ENCODE results near the gene AFG1L.

DNA sequence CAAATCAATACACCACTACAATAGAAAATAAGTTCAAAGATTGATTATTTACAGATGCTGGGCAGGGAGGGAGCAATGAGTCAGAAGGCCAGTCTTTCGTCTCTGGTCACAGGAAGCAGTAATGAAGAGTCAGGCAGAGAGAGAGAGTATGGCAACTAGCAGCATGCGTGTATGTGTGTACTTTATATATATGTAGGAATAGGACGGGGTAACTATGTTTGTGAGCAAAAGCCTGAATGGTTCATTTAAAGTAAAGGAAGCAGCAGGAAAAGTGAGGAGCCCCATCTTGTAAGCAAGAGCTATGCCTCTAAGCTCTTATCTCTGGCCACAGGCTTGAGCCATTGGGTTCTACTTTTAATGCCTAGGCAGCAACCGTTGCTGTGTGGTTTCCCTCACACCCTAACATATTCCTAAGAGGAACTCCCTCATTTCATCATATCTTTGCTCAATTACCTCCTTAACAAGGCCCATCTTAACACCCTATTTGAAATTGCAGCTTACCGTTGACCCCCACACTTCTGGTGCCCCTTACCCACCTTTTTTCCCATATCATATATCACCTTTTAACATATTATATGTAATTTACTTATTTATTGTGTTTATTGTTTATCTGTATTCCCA lies 66.6 kb downstream of the AFG1L start:
- TF ChIP-seq, protein P1, sequence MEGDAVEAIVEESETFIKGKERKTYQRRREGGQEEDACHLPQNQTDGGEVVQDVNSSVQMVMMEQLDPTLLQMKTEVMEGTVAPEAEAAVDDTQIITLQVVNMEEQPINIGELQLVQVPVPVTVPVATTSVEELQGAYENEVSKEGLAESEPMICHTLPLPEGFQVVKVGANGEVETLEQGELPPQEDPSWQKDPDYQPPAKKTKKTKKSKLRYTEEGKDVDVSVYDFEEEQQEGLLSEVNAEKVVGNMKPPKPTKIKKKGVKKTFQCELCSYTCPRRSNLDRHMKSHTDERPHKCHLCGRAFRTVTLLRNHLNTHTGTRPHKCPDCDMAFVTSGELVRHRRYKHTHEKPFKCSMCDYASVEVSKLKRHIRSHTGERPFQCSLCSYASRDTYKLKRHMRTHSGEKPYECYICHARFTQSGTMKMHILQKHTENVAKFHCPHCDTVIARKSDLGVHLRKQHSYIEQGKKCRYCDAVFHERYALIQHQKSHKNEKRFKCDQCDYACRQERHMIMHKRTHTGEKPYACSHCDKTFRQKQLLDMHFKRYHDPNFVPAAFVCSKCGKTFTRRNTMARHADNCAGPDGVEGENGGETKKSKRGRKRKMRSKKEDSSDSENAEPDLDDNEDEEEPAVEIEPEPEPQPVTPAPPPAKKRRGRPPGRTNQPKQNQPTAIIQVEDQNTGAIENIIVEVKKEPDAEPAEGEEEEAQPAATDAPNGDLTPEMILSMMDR (IDR thresholded peaks at IDR 0.05): no peak
- no peak for TF ChIP-seq POLR2A (IDR thresholded peaks at IDR 0.05)

Measured in adrenal gland (tissue), 5 donors.